K562 (cell line): Measurements from ENCODE around the gene C4orf50.

ENCODE experiments used
- CHD4 ChIP-seq: fragments of 200-600 bp; sonication (generic); IDR thresholded peaks from 3 replicates; pipeline ENCODE4 v1.6.1; 2012; ENCODE audit warnings: low read depth, mild to moderate bottlenecking, mixed read lengths, low read length, inconsistent platforms; ENCODE audit not compliant: insufficient read depth, insufficient replicate concordance, poor library complexity, severe bottlenecking
- E4F1 ChIP-seq: fragments of 250-450 bp; sonication (Bioruptor Pico); IDR thresholded peaks from 2 replicates; pipeline ENCODE4 v1.5.0; 2021; ENCODE audit warnings: mild to moderate bottlenecking, borderline replicate concordance
- EHMT2 ChIP-seq: fragments of 450-650 bp; IDR thresholded peaks from 2 replicates; pipeline ENCODE4 v1.6.1; 2018; ENCODE audit warnings: antibody characterized with exemption
- MAX ChIP-seq: sonication (generic); formaldehyde crosslinking; IDR thresholded peaks from 2 replicates; pipeline ENCODE4 v1.9.0; 2022; ENCODE audit warnings: mild to moderate bottlenecking, missing genetic modification reagents
- MYC ChIP-seq, 2 experiments: fragments of 250-450 bp in 1 of 2; sonication (Bioruptor Pico) in 1 of 2; IDR thresholded peaks; 2 replicates each; pipeline versions ENCODE4 v1.5.1 to v1.6.1; 2012 to 2021; ENCODE audit warnings: low read depth in 2 of 2, borderline replicate concordance in 1 of 2, improper control_type of control experiment in 1 of 2, low read length in 1 of 2, mild to moderate bottlenecking in 1 of 2, moderate library complexity in 1 of 2
- NCOA6 ChIP-seq: fragments of 450-650 bp; IDR thresholded peaks from 2 replicates; pipeline ENCODE4 v1.6.1; 2017; ENCODE audit warnings: mild to moderate bottlenecking
- POLR2AphosphoS2 ChIP-seq: IDR thresholded peaks from 2 replicates; pipeline ENCODE4 v1.6.1; 2012; ENCODE audit warnings: low read length, improper control_type of control experiment
- SMAD4 ChIP-seq: fragments of 250-450 bp; sonication (Bioruptor Pico); conservative IDR thresholded peaks from 2 replicates; pipeline ENCODE4 v1.8.0; 2021; ENCODE audit warnings: inconsistent platforms, mild to moderate bottlenecking, moderate library complexity
- SPI1 ChIP-seq: IDR thresholded peaks from 2 replicates; pipeline ENCODE4 v1.6.1; 2011; ENCODE audit warnings: low read depth, low read length, control low read depth, borderline replicate concordance
- ZBTB8A ChIP-seq: fragments of 450-650 bp; IDR thresholded peaks from 2 replicates; pipeline ENCODE4 v1.6.1; 2018; ENCODE audit warnings: mild to moderate bottlenecking, moderate library complexity; ENCODE audit not compliant: partially characterized antibody

GRCh38 chr4:6017800-6018199 is 431 bp downstream of the C4orf50 start:
- TF ChIP-seq E4F1 (CRISPR knock-in tag), result no peak
- TF ChIP-seq MYC (IDR thresholded peaks at IDR 0.05; ENCODE audit: low read depth, low read length), result no peak
- TF ChIP-seq MYC (CRISPR knock-in tag; IDR thresholded peaks at IDR 0.05; ENCODE audit: borderline replicate concordance, low read depth), result no peak
- TF ChIP-seq POLR2AphosphoS2, result no peak
- no peak for TF ChIP-seq SMAD4 (CRISPR knock-in tag)
- TF ChIP-seq EHMT2, result no peak
- TF ChIP-seq ZBTB8A, result no peak
- no peak for TF ChIP-seq MAX (CRISPR knock-in tag)
- TF ChIP-seq CHD4, result no peak
- TF ChIP-seq NCOA6, result no peak
- no peak for TF ChIP-seq SPI1
